ENCODE measurements around the gene ADCY9.

GRCh38 chr16:4081047-4081446 lies 35.2 kb downstream of the ADCY9 start:
- TF ChIP-seq EZH2 (IDR thresholded peaks at IDR 0.05; ENCODE audit: insufficient read depth, low read length) (no peak), CTCF (IDR thresholded peaks at IDR 0.05; ENCODE audit: insufficient read depth, low read depth, low read length) (no peak)

All from astrocyte (in vitro differentiated cells and primary cell).